ENCODE data around the gene RAPGEF2. TPM values are rescaled to one million over a fixed set of nuclear protein-coding genes. Genes with fewer than 3 reads are reported as not detected.

The RAPGEF2 gene
- total and polyA plus RNA-seq, 9 of the 15 experiments (the other 6 are each of a cell fraction or from before 2014, with no cell fraction given), result 3.1 to 32.6 (median 23.1) TPM

DNA sequence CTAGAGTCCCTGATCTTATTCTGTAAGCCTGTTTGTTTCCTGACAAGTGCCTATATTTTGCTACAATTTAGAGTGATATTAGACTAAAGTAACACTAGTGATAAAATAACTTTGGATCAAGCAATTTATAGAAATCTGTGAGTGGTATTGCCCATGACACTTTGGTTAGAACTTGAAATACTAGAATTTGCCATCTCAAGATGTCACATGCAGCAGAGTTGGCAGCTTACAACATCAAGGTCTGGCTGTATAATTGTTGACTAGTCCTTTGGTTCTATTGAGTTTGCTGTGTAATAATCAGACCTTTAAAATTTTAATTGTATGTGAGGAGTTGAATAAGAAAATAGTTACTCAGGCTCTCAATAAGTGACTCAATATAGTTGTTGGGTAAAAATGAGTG, 167.1 kb downstream of the RAPGEF2 start (continued):
- no peak for TF ChIP-seq MLLT1 (IDR thresholded peaks at IDR 0.05)

- peak; percentile 40; the same call in 2 of the 3 replicates for ATAC-seq
- FAIRE-seq, result no peak
- peaks cover 0 to 3% of the 10 kb centered on the region in 2 experiments; a peak in 2 of 5 replicates for H3K4me1 ChIP-seq (replicated peaks in 1 of 2; ENCODE audit: control insufficient read depth in 2 of 2, insufficient read depth in 2 of 2, low read length in 2 of 2)
- ChIA-PET POLR2A (interaction anchor here (1.4 kb wide), 1 partner anchor 10 kb away, joined by 3 read pairs; no protein-coding TSS in a partner anchor), CTCF (ENCODE audit: low intra/inter-chr PET ratio) (no interaction called here)
- H3K27me3 ChIP-seq (ENCODE audit: control insufficient read depth in 2 of 2, insufficient read depth in 2 of 2, low read length in 2 of 2), result no peaks in the 10 kb centered on the region
- 76% methylated on average over 4 of the region's 4 CpGs for WGBS (ENCODE audit: insufficient coverage, low coverage, missing lambda C conversion rate)
- no peak for DNase-seq (ENCODE audit: extremely low read depth in 1 of 4, low spot score in 3 of 4)
- no peak overlapping the region for H2AFZ ChIP-seq (ENCODE audit: low read depth, low read length)
- intact Hi-C loops (cut with micrococcal nuclease), result no loop called here
- H4K20me1 ChIP-seq (replicated peaks; ENCODE audit: control insufficient read depth, insufficient read depth, low read length), result no peaks in the 10 kb centered on the region
- no peak overlapping the region for H3K9ac ChIP-seq (ENCODE audit: insufficient read depth in 1 of 2, low read depth in 2 of 2, low read length in 2 of 2)
- H3K4me3 ChIP-seq, result no peak overlapping the region
- no peak overlapping the region for H3K4me2 ChIP-seq (ENCODE audit: insufficient read depth, low read length)
- H3K27ac ChIP-seq (ENCODE audit: extremely low read depth, low read depth, low read length), result no peak overlapping the region
- H3K9me3 ChIP-seq (replicated peaks; ENCODE audit: control insufficient read depth, insufficient read depth, low read depth, low read length), result no peaks in the 10 kb centered on the region
- no peaks in the 10 kb centered on the region; the same call in 2 of the 3 replicates for H3K36me3 ChIP-seq (ENCODE audit: control insufficient read depth, insufficient read depth, low read length)
- in situ Hi-C loops (cut with MboI), result no loop called here
- H3K79me2 ChIP-seq (ENCODE audit: control insufficient read depth, insufficient read depth, low read length), result no peaks in the 10 kb centered on the region
- BruUV-seq (replicated peaks), result no TSS peak
- no peaks in the 10 kb centered on the region for H3K9me1 ChIP-seq (ENCODE audit: control insufficient read depth, insufficient read depth, low read length)
- TF ChIP-seq FOXJ2 (tag; IDR thresholded peaks at IDR 0.05) (no peak), ZBTB40 (IDR thresholded peaks at IDR 0.05) (no peak), ZBTB40 (CRISPR knock-in tag; IDR thresholded peaks at IDR 0.05) (no peak), RNF2 (IDR thresholded peaks at IDR 0.05) (no peak), SLC30A9 (CRISPR knock-in tag; IDR thresholded peaks at IDR 0.05) (no peak), SP1 (CRISPR knock-in tag; IDR thresholded peaks at IDR 0.05) (no peak), ZKSCAN1 (IDR thresholded peaks at IDR 0.05; ENCODE audit: low read depth, low read length) (no peak), ELF1 (tag; IDR thresholded peaks at IDR 0.05) (no peak), TEAD4 (IDR thresholded peaks at IDR 0.05; ENCODE audit: low read length) (no peak), TEAD4 (CRISPR knock-in tag; IDR thresholded peaks at IDR 0.05; ENCODE audit: borderline replicate concordance) (no peak)
Observed at GRCh38 chr4:159271856-159272255, 169.0 kb downstream of the RAPGEF2 start.
